NT2/D1 (cell line): ENCODE results near the gene PSMD2.

Experiments
- SUZ12 ChIP-seq: IDR thresholded peaks from 2 replicates; pipeline ENCODE4 v1.6.1; 2011; ENCODE audit not compliant: insufficient read length, insufficient read depth; ENCODE audit errors: extremely low read depth
- YY1 ChIP-seq: IDR thresholded peaks from 2 replicates; pipeline ENCODE4 v1.6.1; 2011; ENCODE audit not compliant: insufficient read length, insufficient read depth
- ZNF274 ChIP-seq: IDR thresholded peaks from 2 replicates; pipeline ENCODE4 v1.6.1; 2011; ENCODE audit warnings: mild to moderate bottlenecking, low read depth, low read length

GRCh38 chr3:184320104-184320445, 21.0 kb downstream of the PSMD2 start:
- TF ChIP-seq YY1 (no peak), ZNF274 (no peak), SUZ12 (no peak)
